Type B pancreatic cell (in vitro differentiated cells): ENCODE measurements around the gene SOX18. TPM values are rescaled to one million over a fixed set of nuclear protein-coding genes. Genes with fewer than 3 reads are reported as not detected.
A peak's percentile ranks its signal among the peaks of the same experiment; 100 is the strongest.

Experiments
- DNase-seq: peaks from one replicate; pipeline ENCODE4 v3.0.0; 2021; ENCODE audit warnings: mixed read lengths; ENCODE audit not compliant: unreplicated experiment; ENCODE audit errors: extremely low spot score
- H3K27ac Mint-ChIP-seq: 2 replicates; pipeline ENCODE4 v1.8.0; 2021; ENCODE audit warnings: mild to moderate bottlenecking, mixed read lengths
- H3K27me3 Mint-ChIP-seq: 2 replicates; pipeline ENCODE4 v1.8.0; 2021; ENCODE audit warnings: mixed read lengths
- H3K36me3 Mint-ChIP-seq: 2 replicates; pipeline ENCODE4 v1.8.0; 2021; ENCODE audit warnings: mixed read lengths
- H3K4me1 Mint-ChIP-seq: one replicate; pipeline ENCODE4 v1.8.0; 2021; ENCODE audit warnings: mixed read lengths; ENCODE audit not compliant: unreplicated experiment
- H3K4me3 Mint-ChIP-seq: 2 replicates; pipeline ENCODE4 v1.8.0; 2021; ENCODE audit warnings: mild to moderate bottlenecking, mixed read lengths
- H3K9me3 Mint-ChIP-seq: 2 replicates; pipeline ENCODE4 v1.8.0; 2021; ENCODE audit warnings: mixed read lengths
- total RNA-seq: library from RNA; stranded (reverse); gene quantifications from 2 replicates; pipeline ENCODE4 v1.2.1, GENCODE V29; 2021; ENCODE audit warnings: low replicate concordance
- TF ChIP-seq, protein P1 (sequence below): fragments of 200-600 bp; sonication (generic); conservative IDR thresholded peaks from 2 replicates; pipeline ENCODE4 v1.5.0; 2021; ENCODE audit warnings: antibody characterized with exemption, mild to moderate bottlenecking

Gene SOX18
- total RNA-seq, 1 donor from 2014 or later, result 0.72 TPM

DNA sequence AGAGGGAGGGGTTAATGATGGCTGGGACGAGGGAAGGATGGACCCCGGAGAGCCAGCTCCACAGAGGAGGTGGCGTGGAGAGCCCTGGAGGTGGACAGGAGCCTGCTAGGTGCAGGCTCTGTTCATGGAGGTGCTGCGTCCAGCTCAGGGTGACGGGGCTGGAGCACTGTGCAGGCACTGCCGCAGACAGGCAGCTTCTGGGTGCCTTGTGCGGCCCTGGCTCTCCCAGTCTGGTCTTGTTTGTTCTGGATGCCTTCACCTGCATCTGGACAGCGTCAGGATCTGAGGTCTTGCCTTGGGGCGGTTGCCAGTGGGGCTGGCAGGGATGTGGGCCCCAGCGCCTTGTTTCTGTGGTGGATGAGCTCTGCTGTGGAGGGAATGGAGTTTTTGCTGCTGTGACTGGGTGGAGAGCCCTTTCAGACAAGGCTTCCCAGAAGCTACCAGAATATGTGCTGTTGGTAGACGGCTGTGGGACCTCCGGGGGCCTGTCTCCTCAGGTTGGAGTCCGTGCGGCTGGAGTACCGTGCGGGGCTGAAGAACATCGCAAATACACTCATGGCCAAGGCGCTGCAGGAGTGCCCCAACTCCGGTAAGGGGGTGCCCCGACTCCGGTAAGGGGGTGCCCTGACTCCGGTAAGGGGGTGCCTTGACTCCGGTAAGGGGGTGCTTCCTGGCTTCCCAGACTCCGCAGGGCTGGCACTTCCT is 21.3 kb downstream of the SOX18 start:
- H3K4me3 Mint-ChIP-seq, result no peak overlapping the region
- DNase-seq, result no peak
- H3K4me1 Mint-ChIP-seq, result no peaks in the 10 kb centered on the region
- H3K9me3 Mint-ChIP-seq, result no peaks in the 10 kb centered on the region
- peaks cover 7% of the 10 kb centered on the region for H3K36me3 Mint-ChIP-seq
- TF ChIP-seq, protein P1, sequence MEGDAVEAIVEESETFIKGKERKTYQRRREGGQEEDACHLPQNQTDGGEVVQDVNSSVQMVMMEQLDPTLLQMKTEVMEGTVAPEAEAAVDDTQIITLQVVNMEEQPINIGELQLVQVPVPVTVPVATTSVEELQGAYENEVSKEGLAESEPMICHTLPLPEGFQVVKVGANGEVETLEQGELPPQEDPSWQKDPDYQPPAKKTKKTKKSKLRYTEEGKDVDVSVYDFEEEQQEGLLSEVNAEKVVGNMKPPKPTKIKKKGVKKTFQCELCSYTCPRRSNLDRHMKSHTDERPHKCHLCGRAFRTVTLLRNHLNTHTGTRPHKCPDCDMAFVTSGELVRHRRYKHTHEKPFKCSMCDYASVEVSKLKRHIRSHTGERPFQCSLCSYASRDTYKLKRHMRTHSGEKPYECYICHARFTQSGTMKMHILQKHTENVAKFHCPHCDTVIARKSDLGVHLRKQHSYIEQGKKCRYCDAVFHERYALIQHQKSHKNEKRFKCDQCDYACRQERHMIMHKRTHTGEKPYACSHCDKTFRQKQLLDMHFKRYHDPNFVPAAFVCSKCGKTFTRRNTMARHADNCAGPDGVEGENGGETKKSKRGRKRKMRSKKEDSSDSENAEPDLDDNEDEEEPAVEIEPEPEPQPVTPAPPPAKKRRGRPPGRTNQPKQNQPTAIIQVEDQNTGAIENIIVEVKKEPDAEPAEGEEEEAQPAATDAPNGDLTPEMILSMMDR, result no peak
- no peaks in the 10 kb centered on the region for H3K27me3 Mint-ChIP-seq
- H3K27ac Mint-ChIP-seq, result peak overlapping the region; percentile 34

DNA sequence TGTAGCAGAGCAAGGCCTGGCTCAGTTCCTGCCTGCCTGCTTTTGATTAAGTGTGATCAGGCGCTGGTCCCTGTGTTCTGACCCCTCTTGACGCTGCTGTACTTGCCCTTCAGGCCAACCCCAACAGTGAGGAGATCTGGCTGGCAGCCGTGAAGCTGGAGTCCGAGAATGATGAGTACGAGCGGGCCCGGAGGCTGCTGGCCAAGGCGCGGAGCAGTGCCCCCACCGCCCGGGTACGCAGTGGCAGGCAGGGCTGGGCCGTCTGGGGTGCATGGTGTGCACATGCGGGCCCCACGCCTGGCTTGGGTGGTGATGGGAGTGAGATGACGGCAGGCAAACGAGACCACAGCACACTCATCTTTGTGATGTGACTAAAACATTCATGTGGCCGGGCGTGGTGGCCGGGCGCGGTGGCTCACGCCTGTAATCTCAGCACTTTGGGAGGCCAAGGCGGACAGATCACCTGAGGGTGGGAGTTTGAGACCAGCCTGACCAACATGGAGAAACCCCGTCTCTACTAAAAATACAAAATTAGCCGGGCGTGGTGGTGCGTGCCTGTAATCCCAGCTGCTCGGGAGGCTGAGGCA is 23.5 kb downstream of the SOX18 start:
- H3K4me1 Mint-ChIP-seq, result no peaks in the 10 kb centered on the region
- no peak for DNase-seq
- no peaks in the 10 kb centered on the region for H3K27me3 Mint-ChIP-seq
- no peak overlapping the region for H3K4me3 Mint-ChIP-seq
- H3K9me3 Mint-ChIP-seq, result no peaks in the 10 kb centered on the region
- H3K27ac Mint-ChIP-seq, result no peak overlapping the region
- TF ChIP-seq, protein P1, result no peak
- peaks cover 4% of the 10 kb centered on the region for H3K36me3 Mint-ChIP-seq

DNA sequence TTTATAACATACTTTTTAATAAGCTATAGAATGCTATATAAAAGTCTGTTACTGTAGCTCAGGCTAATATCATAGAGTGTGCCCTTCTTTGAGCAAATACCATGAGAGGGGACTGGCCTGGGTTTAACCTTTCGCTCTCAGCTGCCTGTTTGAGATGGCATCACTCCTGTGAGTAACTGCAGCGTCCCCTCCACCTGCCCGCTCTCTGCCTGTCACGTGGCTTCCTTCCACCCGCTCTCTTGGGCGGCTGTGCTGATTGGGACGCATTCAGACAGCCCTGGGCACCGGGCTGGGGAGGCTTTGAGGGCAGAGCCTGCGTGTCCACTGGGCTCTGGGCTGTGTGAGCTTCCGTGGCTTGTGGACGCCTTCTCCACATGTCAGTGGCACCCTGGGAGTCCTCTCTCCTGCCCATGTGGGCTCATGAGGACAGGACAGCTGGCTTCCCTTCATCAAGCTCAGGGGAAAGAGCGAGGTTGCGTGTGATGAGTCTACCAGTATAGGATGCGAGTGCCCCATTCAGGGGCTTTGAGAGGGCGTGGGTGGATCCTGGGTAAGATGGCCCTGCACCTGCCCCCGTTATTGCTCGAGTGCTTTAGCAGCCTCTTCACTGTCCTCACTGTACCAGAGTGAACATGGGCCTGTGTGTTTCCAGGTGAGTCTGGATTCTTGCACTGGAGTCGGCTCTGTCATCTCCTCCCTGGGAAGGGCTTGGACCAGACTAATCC is 24.2 kb downstream of the SOX18 start:
- no peak for DNase-seq
- Mint-ChIP-seq H3K36me3 (no peaks in the 10 kb centered on the region), H3K27me3 (no peaks in the 10 kb centered on the region), H3K9me3 (no peaks in the 10 kb centered on the region), H3K4me3 (no peak overlapping the region), H3K4me1 (no peaks in the 10 kb centered on the region), H3K27ac (no peak overlapping the region)
- TF ChIP-seq, protein P1, result no peak

DNA sequence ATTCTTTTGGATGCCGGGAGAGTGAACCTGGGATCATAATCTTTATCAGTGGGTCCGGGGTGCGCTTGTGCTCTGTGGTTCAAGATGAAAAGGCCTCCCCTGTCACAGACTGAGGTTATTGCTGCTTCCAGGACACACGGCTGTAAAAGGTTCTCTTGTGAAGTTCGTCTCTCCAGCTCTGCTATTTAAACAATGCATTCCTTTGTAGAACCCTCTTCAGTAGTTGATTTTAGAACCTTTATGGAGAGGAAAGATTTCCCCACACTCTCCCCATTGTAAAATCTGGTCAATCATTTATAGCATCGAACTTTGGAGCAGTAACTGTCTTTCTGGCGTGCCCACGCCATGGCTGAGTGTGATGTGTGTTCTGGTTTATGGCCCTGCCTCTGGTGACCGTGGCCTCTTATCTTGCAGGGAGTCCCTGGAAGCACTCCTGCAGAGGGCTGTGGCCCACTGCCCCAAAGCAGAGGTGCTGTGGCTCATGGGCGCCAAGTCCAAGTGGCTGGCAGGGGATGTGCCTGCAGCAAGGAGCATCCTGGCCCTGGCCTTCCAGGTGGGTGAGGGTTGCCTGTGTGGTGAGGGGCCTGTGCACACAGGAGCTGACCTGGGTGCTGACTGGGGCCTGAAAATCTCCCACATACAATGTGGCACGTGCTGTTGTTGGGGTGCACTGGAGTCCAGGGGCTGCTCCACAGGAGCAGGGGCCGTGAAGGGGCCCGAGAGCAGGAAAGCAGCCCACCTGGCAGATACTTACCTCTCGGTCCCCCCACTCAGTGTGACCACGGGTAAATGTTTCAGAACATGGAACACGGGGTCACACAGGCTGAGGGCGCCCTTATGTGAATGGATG is 25.1 kb downstream of the SOX18 start:
- no peaks in the 10 kb centered on the region for H3K27me3 Mint-ChIP-seq
- peaks cover 4% of the 10 kb centered on the region for H3K36me3 Mint-ChIP-seq
- H3K4me1 Mint-ChIP-seq, result no peaks in the 10 kb centered on the region
- H3K4me3 Mint-ChIP-seq, result no peak overlapping the region
- peak overlapping the region; percentile 18 for H3K27ac Mint-ChIP-seq
- TF ChIP-seq, protein P1, result no peak
- H3K9me3 Mint-ChIP-seq, result no peaks in the 10 kb centered on the region
- DNase-seq, result no peak

DNA sequence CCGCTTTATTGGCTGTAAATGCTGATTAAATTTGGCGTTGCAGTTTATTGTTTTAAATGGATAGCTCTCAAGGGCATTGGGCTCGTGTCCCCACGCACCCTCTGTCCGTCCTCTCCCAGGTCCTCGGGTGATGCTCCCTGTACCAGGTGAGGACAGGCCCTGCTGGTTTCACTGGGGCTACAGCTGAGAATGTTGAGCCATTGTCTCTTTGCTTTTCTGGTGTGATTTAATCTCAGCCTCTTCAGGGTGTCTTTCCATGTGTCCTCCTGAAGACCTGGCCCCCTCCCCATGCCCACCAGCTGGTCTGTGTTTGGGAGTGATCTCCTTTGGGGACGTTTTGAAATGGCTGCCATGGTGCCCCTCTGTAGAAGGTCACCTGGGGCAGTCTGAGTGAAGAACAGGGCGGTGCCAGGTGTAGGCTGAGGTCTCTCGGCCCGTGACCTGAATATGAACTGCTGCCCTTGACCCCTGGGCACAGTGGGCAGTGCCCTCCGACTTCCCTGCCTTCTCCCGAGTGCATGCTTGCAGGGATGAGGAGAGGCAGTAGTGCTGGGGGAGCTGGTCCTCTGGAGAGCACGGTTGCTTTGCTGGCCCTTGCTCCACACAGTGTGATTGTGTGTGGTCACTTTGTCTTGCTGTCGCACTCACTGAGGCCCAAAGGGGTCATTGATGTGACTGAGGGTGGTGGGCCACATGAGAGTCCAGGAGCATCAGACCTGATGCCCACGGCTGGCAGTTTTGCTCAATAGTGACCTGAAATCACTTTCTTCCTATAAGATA is 25.9 kb downstream of the SOX18 start:
- no peaks in the 10 kb centered on the region for H3K9me3 Mint-ChIP-seq
- no peaks in the 10 kb centered on the region for H3K4me1 Mint-ChIP-seq
- TF ChIP-seq, protein P1, result no peak
- H3K27me3 Mint-ChIP-seq, result no peaks in the 10 kb centered on the region
- peaks cover 7% of the 10 kb centered on the region for H3K36me3 Mint-ChIP-seq
- no peak overlapping the region for H3K27ac Mint-ChIP-seq
- H3K4me3 Mint-ChIP-seq, result no peak overlapping the region
- no peak for DNase-seq
